Mesendoderm (in vitro differentiated cells): ENCODE data around the gene PGA5.
"Not testable (repeated sequence)": the region's sequence is repeated elsewhere in the genome, so short reads cannot be mapped to it uniquely, and the experiment has no call there.

Source experiments
- DNase-seq: peaks from one replicate; pipeline ENCODE4 v3.0.0; 2013
- H2AK5ac ChIP-seq: 2 replicates; pipeline ENCODE4 v1.6.1; 2013; ENCODE audit warnings: low read length, inconsistent platforms
- H2BK120ac ChIP-seq: 2 replicates; pipeline ENCODE4 v1.6.1; 2013; ENCODE audit warnings: low read depth, mild to moderate bottlenecking, low read length, moderate library complexity, mixed read lengths
- H2BK15ac ChIP-seq: replicated peaks from 2 replicates; pipeline ENCODE4 v1.6.1; 2013; ENCODE audit warnings: low read depth, mild to moderate bottlenecking, moderate library complexity
- H2BK5ac ChIP-seq: 2 replicates; pipeline ENCODE4 v1.6.1; 2013; ENCODE audit warnings: low read length, inconsistent platforms
- H3K18ac ChIP-seq: 2 replicates; pipeline ENCODE4 v1.6.1; 2013; ENCODE audit warnings: mild to moderate bottlenecking, low read length, mixed read lengths
- H3K23ac ChIP-seq: one replicate; pipeline ENCODE4 v1.6.1; 2013; ENCODE audit warnings: low read length
- H3K27ac ChIP-seq: 2 replicates; pipeline ENCODE4 v1.5.1; 2013; ENCODE audit warnings: low read depth, mild to moderate bottlenecking, inconsistent platforms, low read length, moderate library complexity
- H3K27me3 ChIP-seq: 2 replicates; pipeline ENCODE4 v1.6.1; 2013; ENCODE audit warnings: low read length, control low read depth, mild to moderate bottlenecking, inconsistent platforms; ENCODE audit not compliant: insufficient read depth, poor library complexity
- H3K36me3 ChIP-seq: 2 replicates; pipeline ENCODE4 v1.6.1; 2013; ENCODE audit warnings: low read length, inconsistent platforms; ENCODE audit not compliant: control insufficient read depth, insufficient read depth
- H3K4ac ChIP-seq: one replicate; pipeline ENCODE4 v1.6.1; 2013; ENCODE audit warnings: low read depth, mild to moderate bottlenecking, low read length, moderate library complexity
- H3K4me1 ChIP-seq: 2 replicates; pipeline ENCODE4 v1.6.1; 2013; ENCODE audit warnings: low read depth, low read length, inconsistent platforms; ENCODE audit not compliant: control insufficient read depth
- H3K4me2 ChIP-seq: 2 replicates; pipeline ENCODE4 v1.6.1; 2013; ENCODE audit warnings: low read length
- H3K4me3 ChIP-seq: 2 replicates; pipeline ENCODE4 v1.5.1; 2013; ENCODE audit warnings: mild to moderate bottlenecking, low read length
- H3K56ac ChIP-seq: one replicate; pipeline ENCODE4 v1.6.1; 2013; ENCODE audit warnings: low read length
- H3K79me1 ChIP-seq: 2 replicates; pipeline ENCODE4 v1.6.1; 2013; ENCODE audit warnings: low read length, inconsistent platforms
- H3K79me2 ChIP-seq: 2 replicates; pipeline ENCODE4 v1.6.1; 2013; ENCODE audit warnings: mild to moderate bottlenecking, low read length; ENCODE audit not compliant: control insufficient read depth, insufficient read depth
- H3K9ac ChIP-seq: 2 replicates; pipeline ENCODE4 v1.6.1; 2013; ENCODE audit warnings: low read length, inconsistent platforms
- H4K5ac ChIP-seq: one replicate; pipeline ENCODE4 v1.6.1; 2013; ENCODE audit warnings: low read length
- H4K8ac ChIP-seq: one replicate; pipeline ENCODE4 v1.6.1; 2013; ENCODE audit warnings: low read depth, mild to moderate bottlenecking, control low read depth, low read length, moderate library complexity
- WGBS: extraction: QIAGEN DNeasy Blood & Tissue Kit; methylation state at CpG from one replicate; pipeline ENCODE4 v1.1.7; 2013; ENCODE audit warnings: low lambda C conversion rate, missing lambda C conversion rate; ENCODE audit not compliant: insufficient coverage; ENCODE audit errors: extremely low coverage; 5-methylcytosine and 5-hydroxymethylcytosine counted together

Gene PGA5

GRCh38 chr11:61245284-61245964 lies 4.4 kb downstream of the PGA5 start:
- not testable (repeated sequence) for DNase-seq, H3K27me3 ChIP-seq, H4K8ac ChIP-seq, H2BK5ac ChIP-seq, H3K4me1 ChIP-seq, H3K56ac ChIP-seq, H3K9ac ChIP-seq, H3K79me2 ChIP-seq, H3K36me3 ChIP-seq, H2BK15ac ChIP-seq, H3K4ac ChIP-seq, H3K79me1 ChIP-seq, H4K5ac ChIP-seq, H2AK5ac ChIP-seq, H3K4me2 ChIP-seq, H3K27ac ChIP-seq, H3K18ac ChIP-seq, H3K23ac ChIP-seq, H3K4me3 ChIP-seq, H2BK120ac ChIP-seq
- WGBS: no CpG with 5 or more reads among the region's 10 CpGs

- H3K4me2 ChIP-seq, H3K18ac ChIP-seq, H3K27me3 ChIP-seq, H4K8ac ChIP-seq, H2BK15ac ChIP-seq, H3K27ac ChIP-seq, H3K9ac ChIP-seq, H3K23ac ChIP-seq, H2BK120ac ChIP-seq, H4K5ac ChIP-seq, H2AK5ac ChIP-seq, H3K79me2 ChIP-seq, H3K79me1 ChIP-seq, H3K36me3 ChIP-seq, H3K4me3 ChIP-seq, H3K4me1 ChIP-seq, H3K56ac ChIP-seq, H2BK5ac ChIP-seq, DNase-seq, H3K4ac ChIP-seq: not testable (repeated sequence)
- no CpG with 5 or more reads among the region's 9 CpGs for WGBS
Observed at GRCh38 chr11:61248071-61248470, 7.1 kb downstream of the PGA5 start.

- not testable (repeated sequence) for H2BK15ac ChIP-seq, H4K8ac ChIP-seq, H3K4me2 ChIP-seq, H2BK5ac ChIP-seq, H3K36me3 ChIP-seq, DNase-seq, H3K4me1 ChIP-seq, H4K5ac ChIP-seq, H2BK120ac ChIP-seq, H3K79me1 ChIP-seq, H3K56ac ChIP-seq, H2AK5ac ChIP-seq, H3K27me3 ChIP-seq, H3K18ac ChIP-seq, H3K9ac ChIP-seq, H3K4me3 ChIP-seq, H3K79me2 ChIP-seq, H3K23ac ChIP-seq, H3K27ac ChIP-seq, H3K4ac ChIP-seq
- no CpG with 5 or more reads among the region's 8 CpGs for WGBS
Observed at GRCh38 chr11:61249201-61249600, 8.2 kb downstream of the PGA5 start.

GRCh38 chr11:61250796-61251765 lies 10.1 kb downstream of the PGA5 start:
- no CpG with 5 or more reads among the region's 20 CpGs for WGBS

GRCh38 chr11:61252332-61252731 lies 11.4 kb downstream of the PGA5 start:
- H3K4me2 ChIP-seq, H2BK15ac ChIP-seq, H3K4me1 ChIP-seq, H3K27ac ChIP-seq, H3K9ac ChIP-seq, H2BK5ac ChIP-seq, H2AK5ac ChIP-seq, H3K79me1 ChIP-seq, H3K36me3 ChIP-seq, H4K5ac ChIP-seq, H3K27me3 ChIP-seq, H3K4ac ChIP-seq, H3K56ac ChIP-seq, H3K4me3 ChIP-seq, H3K23ac ChIP-seq, H2BK120ac ChIP-seq, H3K79me2 ChIP-seq, H4K8ac ChIP-seq, DNase-seq, H3K18ac ChIP-seq: not testable (repeated sequence)
- WGBS: no CpG with 5 or more reads among the region's 1 CpG

More at GRCh38 chr11:61250796-61251765, 10.1 kb downstream of the PGA5 start:
- H3K4me1 ChIP-seq, H3K23ac ChIP-seq, H2BK15ac ChIP-seq, H3K27me3 ChIP-seq, H3K9ac ChIP-seq, H4K5ac ChIP-seq, H3K79me2 ChIP-seq, H3K36me3 ChIP-seq, H3K56ac ChIP-seq, H3K27ac ChIP-seq, H3K18ac ChIP-seq, H4K8ac ChIP-seq, H3K4me3 ChIP-seq, H3K4ac ChIP-seq, H2BK5ac ChIP-seq, H2BK120ac ChIP-seq, H2AK5ac ChIP-seq, H3K4me2 ChIP-seq, DNase-seq, H3K79me1 ChIP-seq: not testable (repeated sequence)
